Esophagus muscularis mucosa (tissue), 4 donors: ENCODE measurements around the gene SPSB3. TPM values are rescaled to one million over a fixed set of nuclear protein-coding genes. Genes with fewer than 3 reads are reported as not detected.

ENCODE experiments used
- DNase-seq: peaks from one replicate; pipeline ENCODE4 v3.0.0-alpha.2; 2017; ENCODE audit errors: extremely low spot score
- H3K27ac ChIP-seq, 4 donors: fragments of 200-600 bp; sonication (generic); replicated peaks in 1 of 4; 1 replicate in 3 of 4; 2 replicates in 1 of 4; pipeline ENCODE4 v1.5.1; 2016 to 2019; ENCODE audit warnings: mild to moderate bottlenecking in 1 of 4
- H3K27me3 ChIP-seq, 4 donors: fragments of 200-600 bp; sonication (generic); one replicate each; pipeline versions ENCODE4 v1.5.1 to v1.6.0; 2016 to 2019
- H3K36me3 ChIP-seq, 4 donors: fragments of 200-600 bp; sonication (generic); one replicate each; pipeline ENCODE4 v1.5.1; 2016 to 2019
- H3K4me1 ChIP-seq, 4 donors: fragments of 200-600 bp; sonication (generic); one replicate each; pipeline ENCODE4 v1.5.1; 2016 to 2019
- H3K4me3 ChIP-seq, 4 donors: fragments of 200-600 bp; sonication (generic); 1 replicate in 2 of 4; 2 replicates in 2 of 4; pipeline ENCODE4 v1.5.1; 2016 to 2019; ENCODE audit warnings: mild to moderate bottlenecking in 4 of 4, moderate library complexity in 1 of 4
- H3K9me3 ChIP-seq, 4 donors: fragments of 200-600 bp; sonication (generic); 1 replicate in 3 of 4; 2 replicates in 1 of 4; pipeline ENCODE4 v1.5.1; 2016 to 2019
- CTCF ChIP-seq, 3 experiments: fragments of 200-600 bp in 2 of 3; fragments of 450-650 bp in 1 of 3; sonication (generic) in 2 of 3; IDR thresholded peaks; one replicate each; pipeline ENCODE4 v1.5.1; 2017 to 2019; ENCODE audit warnings: antibody characterized with exemption in 3 of 3, mild to moderate bottlenecking in 2 of 3, moderate library complexity in 1 of 3
- EP300 ChIP-seq: sonication (generic); formaldehyde crosslinking; IDR thresholded peaks from one replicate; pipeline ENCODE4 v1.6.1; 2017; ENCODE audit warnings: antibody characterized with exemption
- POLR2A ChIP-seq: fragments of 450-650 bp; IDR thresholded peaks from one replicate; pipeline ENCODE4 v1.6.1; 2017; ENCODE audit warnings: antibody characterized with exemption, moderate library complexity, mild to moderate bottlenecking, low read depth
- POLR2AphosphoS5 ChIP-seq, 2 donors: sonication (generic); formaldehyde crosslinking; IDR thresholded peaks; one replicate each; pipeline ENCODE4 v1.6.1; 2017; ENCODE audit warnings: antibody characterized with exemption in 2 of 2
- WGBS: methylation state at CpG from one replicate; pipeline ENCODE4 v1.1.5; 2018; 5-methylcytosine and 5-hydroxymethylcytosine counted together
- intact Hi-C: fragments of 100-400 bp; cut with DNase I; formaldehyde crosslinking; loops from one replicate; pipeline ENCODE4 v1.15.1; 2023
- total RNA-seq, 4 donors: library from RNA; depleted of rRNA; stranded (reverse); fragments of >200 nt; gene quantifications; one replicate each; pipeline versions ENCODE4 v1.1.0 to v1.2.1, GENCODE V29; 2016

The SPSB3 gene
- total RNA-seq, 4 donors from 2014 or later: 69.1 to 101 (median 78.6) TPM

GRCh38 chr16:1747934-1748333, 34.4 kb downstream of the SPSB3 start:
- TF ChIP-seq EP300: no peak
- no peak for TF ChIP-seq CTCF (IDR thresholded peaks at IDR 0.05)
- TF ChIP-seq POLR2AphosphoS5 (IDR thresholded peaks at IDR 0.05): no peak
- no peak for TF ChIP-seq POLR2A
- Histone ChIP-seq H3K27me3 (no peaks in the 10 kb centered on the region), H3K4me1 (no peaks in the 10 kb centered on the region), H3K27ac (no peak overlapping the region), H3K36me3 (peaks cover 47 to 100% (median 99%) of the 10 kb centered on the region in 4 donors), H3K4me3 (no peak overlapping the region), H3K9me3 (no peaks in the 10 kb centered on the region)
- 83% methylated on average over 2 of the region's 11 CpGs for WGBS
- no peak for DNase-seq
- intact Hi-C loops: no loop called here

DNA sequence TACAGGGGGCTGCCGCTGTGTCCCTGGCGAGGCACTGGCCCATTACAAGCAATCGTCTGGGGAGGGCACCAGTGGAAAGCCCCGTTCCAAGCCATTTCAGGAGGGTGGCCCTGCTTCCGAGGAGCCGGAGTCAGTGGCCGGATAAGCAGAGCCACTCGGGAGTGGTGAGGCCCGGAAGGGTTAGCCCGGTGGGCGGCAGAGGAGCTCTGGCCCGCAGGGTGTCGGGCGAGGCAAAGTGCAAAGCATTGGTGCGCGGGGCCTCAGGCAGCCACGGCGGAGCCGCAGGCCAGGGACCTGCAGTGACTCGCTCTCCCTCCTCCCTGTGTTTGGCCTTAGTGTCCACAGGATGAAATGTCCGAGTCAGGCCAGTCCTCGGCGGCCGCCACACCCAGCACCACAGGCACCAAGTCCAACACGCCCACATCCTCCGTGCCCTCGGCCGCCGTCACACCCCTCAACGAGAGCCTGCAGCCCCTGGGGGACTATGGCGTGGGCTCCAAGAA, 35.6 kb downstream of the SPSB3 start:
- H3K9me3 ChIP-seq: no peaks in the 10 kb centered on the region
- TF ChIP-seq POLR2A (no peak), POLR2AphosphoS5 (IDR thresholded peaks at IDR 0.05) (no peak), CTCF (IDR thresholded peaks at IDR 0.05) (no peak), EP300 (no peak)
- H3K27ac ChIP-seq: no peak overlapping the region
- H3K4me3 ChIP-seq: no peak overlapping the region
- no peaks in the 10 kb centered on the region for H3K4me1 ChIP-seq
- intact Hi-C loops: no loop called here
- H3K36me3 ChIP-seq: peaks cover 39 to 96% (median 91%) of the 10 kb centered on the region in 4 donors
- no peaks in the 10 kb centered on the region for H3K27me3 ChIP-seq
- no peak for DNase-seq
- WGBS: 80% methylated on average over 9 of the region's 31 CpGs

- Histone ChIP-seq H3K36me3 (peaks cover 40 to 96% (median 91%) of the 10 kb centered on the region in 4 donors), H3K9me3 (no peaks in the 10 kb centered on the region)
- WGBS: 94% methylated on average over 24 of the region's 29 CpGs
These were observed 36.3 kb downstream of the SPSB3 start for GRCh38 chr16:1745900-1746692.

DNA sequence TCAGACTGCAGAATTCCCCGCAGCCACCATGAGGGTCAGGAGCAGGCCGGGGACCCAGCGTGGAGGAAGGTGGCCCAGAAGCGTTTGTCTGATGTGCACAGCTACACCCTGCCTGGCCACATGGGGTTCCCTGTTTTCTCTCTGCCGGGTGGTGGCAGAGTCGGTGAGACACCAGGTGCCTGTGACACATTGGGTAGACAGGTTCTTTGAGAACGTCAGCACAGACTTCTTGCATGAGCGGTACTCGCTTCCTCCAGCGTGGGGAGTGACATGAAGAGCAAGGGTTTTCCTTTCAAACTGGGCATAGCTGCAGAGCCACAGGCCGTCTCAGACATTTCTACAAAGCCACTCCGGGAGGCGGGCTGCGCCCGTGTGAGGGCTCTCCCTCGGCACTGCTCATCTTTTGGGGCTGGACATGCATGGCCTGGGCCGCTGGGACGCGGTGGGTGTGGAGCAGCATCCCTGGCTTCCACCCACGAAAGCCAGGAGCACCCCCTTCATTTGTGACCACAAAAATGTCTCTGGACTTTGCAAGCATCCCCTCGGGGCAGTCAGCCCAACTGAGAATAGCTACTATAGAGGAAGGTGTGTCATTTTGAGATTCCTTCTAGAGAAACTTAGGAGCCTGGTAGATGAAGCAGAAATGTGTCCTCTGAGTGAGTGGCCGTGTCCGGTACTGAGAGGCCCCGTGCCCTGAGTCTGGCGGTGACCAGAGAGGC, 37.0 kb downstream of the SPSB3 start:
- Histone ChIP-seq H3K36me3 (peaks cover 34 to 96% (median 91%) of the 10 kb centered on the region in 4 donors), H3K4me1 (no peaks in the 10 kb centered on the region), H3K27ac (no peak overlapping the region), H3K27me3 (no peaks in the 10 kb centered on the region), H3K4me3 (no peak overlapping the region), H3K9me3 (no peaks in the 10 kb centered on the region)
- DNase-seq: no peak
- intact Hi-C loops: no loop called here
- no peak for TF ChIP-seq POLR2AphosphoS5 (IDR thresholded peaks at IDR 0.05)
- TF ChIP-seq POLR2A: no peak
- TF ChIP-seq EP300: no peak
- no peak for TF ChIP-seq CTCF (IDR thresholded peaks at IDR 0.05)
- 92% methylated on average over 25 of the region's 25 CpGs for WGBS

More at GRCh38 chr16:1745900-1746692, 36.3 kb downstream of the SPSB3 start:
- no peaks in the 10 kb centered on the region for H3K27me3 ChIP-seq
- intact Hi-C loops: no loop called here
- H3K27ac ChIP-seq: no peak overlapping the region
- no peaks in the 10 kb centered on the region for H3K4me1 ChIP-seq
- DNase-seq: no peak
- TF ChIP-seq EP300: no peak
- TF ChIP-seq CTCF (IDR thresholded peaks at IDR 0.05): no peak
- TF ChIP-seq POLR2AphosphoS5 (IDR thresholded peaks at IDR 0.05): no peak
- no peak for TF ChIP-seq POLR2A
- H3K4me3 ChIP-seq: no peak overlapping the region
